Panc1 (cell line): ENCODE data around the gene KBTBD12. TPM values are rescaled to one million over a fixed set of nuclear protein-coding genes. Genes with fewer than 3 reads are reported as not detected.

Experiments
- ATAC-seq: fragments of 200-7000 bp; cut with Tn5 transposase; 2 replicates; pipeline ENCODE4 v1.9.1; 2020; ENCODE audit warnings: mild to moderate bottlenecking, moderate library complexity
- BruUV-seq: library from RNA; stranded (reverse); fragments of 400-500 nt; replicated peaks from 2 replicates; lab custom pipeline; 2021; lab: Mats Ljungman, UMichigan
- CTCF ChIA-PET: fragments of 300-600 bp; sonication (Branson Sonifier 250); formaldehyde crosslinking; loops from one replicate; lab custom pipeline; 2022; ENCODE audit warnings: antibody characterized with exemption; lab: Charles Lee
- POLR2A ChIA-PET: fragments of 300-600 bp; sonication (Branson Sonifier 250); formaldehyde crosslinking; loops from one replicate; lab custom pipeline; 2022; ENCODE audit warnings: antibody characterized with exemption; lab: Charles Lee
- DNase-seq: peaks from one replicate; pipeline ENCODE4 v3.0.0-alpha.2; 2010; ENCODE audit warnings: low read depth, low spot score
- H3K27ac ChIP-seq: 2 replicates; pipeline ENCODE4 v1.5.1; 2011; ENCODE audit warnings: mild to moderate bottlenecking, low read length, inconsistent platforms
- H3K27me3 ChIP-seq: fragments of 200-500 bp; sonication (Bioruptor generic); 2 replicates; pipeline ENCODE4 v1.6.0; 2014; ENCODE audit warnings: low read length, inconsistent platforms; ENCODE audit not compliant: control insufficient read depth, insufficient read depth
- H3K36me3 ChIP-seq: fragments of 200-500 bp; sonication (Bioruptor generic); 2 replicates; pipeline ENCODE4 v1.5.1; 2014; ENCODE audit warnings: inconsistent platforms, mild to moderate bottlenecking, low read length, moderate library complexity; ENCODE audit not compliant: control insufficient read depth, insufficient read depth
- H3K4me1 ChIP-seq: 2 replicates; pipeline ENCODE4 v1.5.1; 2011; ENCODE audit warnings: inconsistent platforms, mild to moderate bottlenecking, low read length, moderate library complexity; ENCODE audit not compliant: control insufficient read depth, insufficient read depth
- H3K4me3 ChIP-seq, 2 experiments: 2 replicates each; pipeline ENCODE4 v1.5.1; 2011 to 2012; ENCODE audit warnings: low read depth in 2 of 2, low read length in 2 of 2, mild to moderate bottlenecking in 2 of 2, inconsistent platforms in 1 of 2, moderate library complexity in 1 of 2
- H3K9me3 ChIP-seq: fragments of 200-500 bp; sonication (Bioruptor generic); 2 replicates; pipeline ENCODE4 v1.5.1; 2014; ENCODE audit warnings: low read depth, mild to moderate bottlenecking, inconsistent platforms, low read length, moderate library complexity; ENCODE audit not compliant: control insufficient read depth, insufficient read depth
- POLR2AphosphoS5 ChIP-seq: IDR thresholded peaks from 2 replicates; pipeline ENCODE4 v1.6.1; 2012; ENCODE audit warnings: mild to moderate bottlenecking, low read depth, low read length, moderate library complexity
- SIN3A ChIP-seq: IDR thresholded peaks from 2 replicates; pipeline ENCODE4 v1.6.1; 2012; ENCODE audit warnings: low read depth, mild to moderate bottlenecking, low read length, moderate library complexity, borderline replicate concordance; ENCODE audit not compliant: insufficient read depth
- TCF7L2 ChIP-seq: IDR thresholded peaks from 2 replicates; pipeline ENCODE4 v1.6.1; 2011; ENCODE audit warnings: mild to moderate bottlenecking, low read depth, low read length, inconsistent platforms
- in situ Hi-C: cut with HindIII; loops from 2 replicates; pipeline ENCODE4 v1.10.0; 2016; ENCODE audit warnings: low sequenced_read_pairs, low pct_unique_long_range_greater_than_20kb
- intact Hi-C: fragments of 100-400 bp; cut with micrococcal nuclease; formaldehyde crosslinking; loops from one replicate; pipeline ENCODE4 v1.10.0; 2022; ENCODE audit not compliant: unreplicated experiment
- total RNA-seq: library from RNA; stranded (reverse); gene quantifications from one replicate; pipeline ENCODE4 v1.2.1, GENCODE V29; 2021; ENCODE audit not compliant: unreplicated experiment
- TF ChIP-seq, protein P1 (sequence below), 2 experiments: IDR thresholded peaks; 2 replicates each; pipeline ENCODE4 v1.6.1; 2011 to 2012; ENCODE audit warnings: low read depth in 2 of 2, control low read depth in 1 of 2, low read length in 1 of 2, mild to moderate bottlenecking in 1 of 2, moderate library complexity in 1 of 2; ENCODE audit not compliant: insufficient read depth in 1 of 2
- TF ChIP-seq, protein P2 (sequence below): fragments of 450-650 bp; IDR thresholded peaks from 2 replicates; pipeline ENCODE4 v1.5.1; 2017; ENCODE audit warnings: mild to moderate bottlenecking

Gene KBTBD12
- total RNA-seq, 1 experiment from 2014 or later: 0.28 TPM

DNA sequence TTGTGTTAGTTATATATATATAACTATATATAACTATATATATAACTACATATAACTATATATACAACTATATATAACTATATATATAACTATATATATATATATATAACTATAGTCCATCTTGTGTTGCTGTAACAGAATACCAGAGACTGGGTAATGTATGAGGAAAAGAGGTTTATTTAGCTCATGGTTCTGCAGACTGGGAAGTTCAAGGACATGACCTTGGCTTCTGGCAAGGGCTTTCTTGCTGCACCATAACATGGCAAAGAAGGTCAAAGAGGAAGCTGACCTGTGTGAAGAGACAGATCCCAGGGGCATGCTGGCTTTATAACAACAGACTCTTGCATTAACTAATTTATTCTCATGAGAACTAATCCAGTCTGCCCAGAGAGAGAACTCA, 27.6 kb downstream of the KBTBD12 start:
- in situ Hi-C loops (no loop called here), intact Hi-C loops (no loop called here)
- no peak overlapping the region for H3K4me3 ChIP-seq
- no peak for TF ChIP-seq SIN3A
- no peak for TF ChIP-seq TCF7L2
- TF ChIP-seq, protein P1, sequence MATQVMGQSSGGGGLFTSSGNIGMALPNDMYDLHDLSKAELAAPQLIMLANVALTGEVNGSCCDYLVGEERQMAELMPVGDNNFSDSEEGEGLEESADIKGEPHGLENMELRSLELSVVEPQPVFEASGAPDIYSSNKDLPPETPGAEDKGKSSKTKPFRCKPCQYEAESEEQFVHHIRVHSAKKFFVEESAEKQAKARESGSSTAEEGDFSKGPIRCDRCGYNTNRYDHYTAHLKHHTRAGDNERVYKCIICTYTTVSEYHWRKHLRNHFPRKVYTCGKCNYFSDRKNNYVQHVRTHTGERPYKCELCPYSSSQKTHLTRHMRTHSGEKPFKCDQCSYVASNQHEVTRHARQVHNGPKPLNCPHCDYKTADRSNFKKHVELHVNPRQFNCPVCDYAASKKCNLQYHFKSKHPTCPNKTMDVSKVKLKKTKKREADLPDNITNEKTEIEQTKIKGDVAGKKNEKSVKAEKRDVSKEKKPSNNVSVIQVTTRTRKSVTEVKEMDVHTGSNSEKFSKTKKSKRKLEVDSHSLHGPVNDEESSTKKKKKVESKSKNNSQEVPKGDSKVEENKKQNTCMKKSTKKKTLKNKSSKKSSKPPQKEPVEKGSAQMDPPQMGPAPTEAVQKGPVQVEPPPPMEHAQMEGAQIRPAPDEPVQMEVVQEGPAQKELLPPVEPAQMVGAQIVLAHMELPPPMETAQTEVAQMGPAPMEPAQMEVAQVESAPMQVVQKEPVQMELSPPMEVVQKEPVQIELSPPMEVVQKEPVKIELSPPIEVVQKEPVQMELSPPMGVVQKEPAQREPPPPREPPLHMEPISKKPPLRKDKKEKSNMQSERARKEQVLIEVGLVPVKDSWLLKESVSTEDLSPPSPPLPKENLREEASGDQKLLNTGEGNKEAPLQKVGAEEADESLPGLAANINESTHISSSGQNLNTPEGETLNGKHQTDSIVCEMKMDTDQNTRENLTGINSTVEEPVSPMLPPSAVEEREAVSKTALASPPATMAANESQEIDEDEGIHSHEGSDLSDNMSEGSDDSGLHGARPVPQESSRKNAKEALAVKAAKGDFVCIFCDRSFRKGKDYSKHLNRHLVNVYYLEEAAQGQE (IDR thresholded peaks at IDR 0.05; ENCODE audit: insufficient read depth in 1 of 2, low read depth in 2 of 2, low read length in 1 of 2): no peak
- H3K4me1 ChIP-seq: no peaks in the 10 kb centered on the region
- H3K27ac ChIP-seq: no peak overlapping the region
- no peaks in the 10 kb centered on the region for H3K9me3 ChIP-seq
- no peaks in the 10 kb centered on the region for H3K36me3 ChIP-seq
- ChIA-PET POLR2A (no interaction called here), CTCF (no interaction called here)
- no TSS peak for BruUV-seq
- H3K27me3 ChIP-seq: peaks cover 32% of the 10 kb centered on the region
- no peak for ATAC-seq
- no peak for DNase-seq

- Histone ChIP-seq H3K4me3 (no peak overlapping the region), H3K36me3 (no peaks in the 10 kb centered on the region), H3K9me3 (no peaks in the 10 kb centered on the region), H3K27ac (no peak overlapping the region), H3K27me3 (peaks cover 25% of the 10 kb centered on the region), H3K4me1 (no peaks in the 10 kb centered on the region)
- DNase-seq (no peak), ATAC-seq (no peak)
- intact Hi-C loops: no loop called here
- ChIA-PET POLR2A (no interaction called here), CTCF (no interaction called here)
- TF ChIP-seq SIN3A (no peak), POLR2AphosphoS5 (no peak), TCF7L2 (no peak)
- TF ChIP-seq, protein P1 (IDR thresholded peaks at IDR 0.05; ENCODE audit: insufficient read depth in 1 of 2, low read depth in 2 of 2, low read length in 1 of 2): no peak
- TF ChIP-seq, protein P2, sequence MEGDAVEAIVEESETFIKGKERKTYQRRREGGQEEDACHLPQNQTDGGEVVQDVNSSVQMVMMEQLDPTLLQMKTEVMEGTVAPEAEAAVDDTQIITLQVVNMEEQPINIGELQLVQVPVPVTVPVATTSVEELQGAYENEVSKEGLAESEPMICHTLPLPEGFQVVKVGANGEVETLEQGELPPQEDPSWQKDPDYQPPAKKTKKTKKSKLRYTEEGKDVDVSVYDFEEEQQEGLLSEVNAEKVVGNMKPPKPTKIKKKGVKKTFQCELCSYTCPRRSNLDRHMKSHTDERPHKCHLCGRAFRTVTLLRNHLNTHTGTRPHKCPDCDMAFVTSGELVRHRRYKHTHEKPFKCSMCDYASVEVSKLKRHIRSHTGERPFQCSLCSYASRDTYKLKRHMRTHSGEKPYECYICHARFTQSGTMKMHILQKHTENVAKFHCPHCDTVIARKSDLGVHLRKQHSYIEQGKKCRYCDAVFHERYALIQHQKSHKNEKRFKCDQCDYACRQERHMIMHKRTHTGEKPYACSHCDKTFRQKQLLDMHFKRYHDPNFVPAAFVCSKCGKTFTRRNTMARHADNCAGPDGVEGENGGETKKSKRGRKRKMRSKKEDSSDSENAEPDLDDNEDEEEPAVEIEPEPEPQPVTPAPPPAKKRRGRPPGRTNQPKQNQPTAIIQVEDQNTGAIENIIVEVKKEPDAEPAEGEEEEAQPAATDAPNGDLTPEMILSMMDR: no peak
- in situ Hi-C loops: no loop called here
- no TSS peak for BruUV-seq
Measured at GRCh38 chr3:127948211-127948610, 33.2 kb downstream of the KBTBD12 start.
